ENCODE measurements around the gene SND1.

DNA sequence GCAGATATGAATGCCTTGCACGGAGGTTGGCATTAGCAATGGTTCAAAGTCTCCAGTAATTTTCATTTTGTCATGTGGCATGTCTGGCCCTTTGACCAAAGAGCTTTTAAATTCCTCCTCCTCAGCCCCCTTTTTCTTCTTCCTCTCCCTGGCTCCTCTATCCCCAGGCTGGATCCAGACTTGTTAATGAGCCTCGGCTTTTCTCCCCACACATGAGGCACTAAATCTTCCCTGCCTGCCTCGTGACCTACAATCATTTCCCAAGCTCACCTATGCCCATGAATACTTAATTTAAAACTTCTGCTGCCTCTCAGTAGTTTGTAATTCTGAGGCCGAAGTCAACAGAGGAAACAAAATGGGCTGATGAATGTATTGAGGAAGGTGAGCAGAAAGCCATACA is 402.5 kb downstream of the SND1 start:
- no peak for TF ChIP-seq SUZ12 (IDR thresholded peaks at IDR 0.05)
- no peak for TF ChIP-seq FOXM1 (IDR thresholded peaks at IDR 0.05; ENCODE audit: borderline replicate concordance)
- no peak for TF ChIP-seq TARDBP (IDR thresholded peaks at IDR 0.05)
- no peak for TF ChIP-seq BHLHE40 (IDR thresholded peaks at IDR 0.05; ENCODE audit: borderline replicate concordance)
- TF ChIP-seq SP1 (IDR thresholded peaks at IDR 0.05) = no peak
- no peak for TF ChIP-seq ELF4 (IDR thresholded peaks at IDR 0.05)
- no peak for TF ChIP-seq CTBP1 (IDR thresholded peaks at IDR 0.05; ENCODE audit: borderline replicate concordance)
- TF ChIP-seq L3MBTL2 (conservative IDR thresholded peaks at IDR 0.05) = no peak
- no peak for TF ChIP-seq ARNT (IDR thresholded peaks at IDR 0.05)
- TF ChIP-seq ZNF384 (IDR thresholded peaks at IDR 0.05) = no peak
